Measurements from ENCODE around the gene CRHR1.

The CRHR1 gene

GRCh38 chr17:45869676-45870341 lies 85.7 kb downstream of the CRHR1 start:
- Histone ChIP-seq H3K4me1 (ENCODE audit: control insufficient read depth, insufficient read depth, low read length) (0 out of 2 replicates have a peak, but pooled peaks cover 5% of the 10 kb centered on the region), H3K9me3 (ENCODE audit: control insufficient read depth, insufficient read depth, low read length) (no peaks in the 10 kb centered on the region), H3K27ac (ENCODE audit: low read depth, low read length) (no peak overlapping the region), H3K9ac (ENCODE audit: low read depth, low read length) (no peak overlapping the region), H3K27me3 (ENCODE audit: control insufficient read depth, insufficient read depth, low read length) (no peaks in the 10 kb centered on the region), H3K4me3 (ENCODE audit: low read depth, low read length) (no peak overlapping the region), H3K36me3 (ENCODE audit: control insufficient read depth, insufficient read depth, low read length) (no peaks in the 10 kb centered on the region)

- H3K9ac ChIP-seq (ENCODE audit: low read depth, low read length) = no peak overlapping the region
- H3K4me1 ChIP-seq (ENCODE audit: control insufficient read depth, insufficient read depth, low read length) = 0 out of 2 replicates have a peak, but pooled peaks cover under 1% of the 10 kb centered on the region
- H3K9me3 ChIP-seq (ENCODE audit: control insufficient read depth, insufficient read depth, low read length) = no peaks in the 10 kb centered on the region
- H3K36me3 ChIP-seq (ENCODE audit: control insufficient read depth, insufficient read depth, low read length) = no peaks in the 10 kb centered on the region
- no peak overlapping the region for H3K27ac ChIP-seq (ENCODE audit: low read depth, low read length)
- no peak overlapping the region for H3K4me3 ChIP-seq (ENCODE audit: low read depth, low read length)
- no peaks in the 10 kb centered on the region for H3K27me3 ChIP-seq (ENCODE audit: control insufficient read depth, insufficient read depth, low read length)
Measured at GRCh38 chr17:45870342-45870974, 86.3 kb downstream of the CRHR1 start.

GRCh38 chr17:45871718-45872117 lies 87.6 kb downstream of the CRHR1 start:
- H3K9me3 ChIP-seq (ENCODE audit: control insufficient read depth, insufficient read depth, low read length) = no peaks in the 10 kb centered on the region
- H3K36me3 ChIP-seq (ENCODE audit: control insufficient read depth, insufficient read depth, low read length) = no peaks in the 10 kb centered on the region
- H3K4me1 ChIP-seq (ENCODE audit: control insufficient read depth, insufficient read depth, low read length) = no peaks in the 10 kb centered on the region
- H3K4me3 ChIP-seq (ENCODE audit: low read depth, low read length) = no peak overlapping the region
- H3K27ac ChIP-seq (ENCODE audit: low read depth, low read length) = no peak overlapping the region
- no peak overlapping the region for H3K9ac ChIP-seq (ENCODE audit: low read depth, low read length)
- H3K27me3 ChIP-seq (ENCODE audit: control insufficient read depth, insufficient read depth, low read length) = 0 out of 2 replicates have a peak, but pooled peaks cover 3% of the 10 kb centered on the region

GRCh38 chr17:45873728-45874127 lies 89.6 kb downstream of the CRHR1 start:
- Histone ChIP-seq H3K4me3 (ENCODE audit: low read depth, low read length) (no peak overlapping the region), H3K9ac (ENCODE audit: low read depth, low read length) (no peak overlapping the region), H3K27ac (ENCODE audit: low read depth, low read length) (no peak overlapping the region), H3K4me1 (ENCODE audit: control insufficient read depth, insufficient read depth, low read length) (no peaks in the 10 kb centered on the region), H3K27me3 (ENCODE audit: control insufficient read depth, insufficient read depth, low read length) (0 out of 2 replicates have a peak, but pooled peaks cover 5% of the 10 kb centered on the region), H3K9me3 (ENCODE audit: control insufficient read depth, insufficient read depth, low read length) (no peaks in the 10 kb centered on the region), H3K36me3 (ENCODE audit: control insufficient read depth, insufficient read depth, low read length) (no peaks in the 10 kb centered on the region)

- Histone ChIP-seq H3K4me1 (ENCODE audit: control insufficient read depth, insufficient read depth, low read length) (no peaks in the 10 kb centered on the region), H3K4me3 (ENCODE audit: low read depth, low read length) (no peak overlapping the region), H3K36me3 (ENCODE audit: control insufficient read depth, insufficient read depth, low read length) (no peaks in the 10 kb centered on the region), H3K27me3 (ENCODE audit: control insufficient read depth, insufficient read depth, low read length) (0 out of 2 replicates have a peak, but pooled peaks cover 5% of the 10 kb centered on the region), H3K27ac (ENCODE audit: low read depth, low read length) (no peak overlapping the region), H3K9me3 (ENCODE audit: control insufficient read depth, insufficient read depth, low read length) (no peaks in the 10 kb centered on the region), H3K9ac (ENCODE audit: low read depth, low read length) (no peak overlapping the region)
Measured at GRCh38 chr17:45874151-45874550, 90.0 kb downstream of the CRHR1 start.

GRCh38 chr17:45876539-45876938 lies 92.4 kb downstream of the CRHR1 start:
- H3K27ac ChIP-seq (ENCODE audit: low read depth, low read length) = no peak overlapping the region
- H3K27me3 ChIP-seq (ENCODE audit: control insufficient read depth, insufficient read depth, low read length) = 0 out of 2 replicates have a peak, but pooled peaks cover 5% of the 10 kb centered on the region

GRCh38 chr17:45877467-45877866 lies 93.3 kb downstream of the CRHR1 start:
- Histone ChIP-seq H3K9me3 (ENCODE audit: control insufficient read depth, insufficient read depth, low read length) (no peaks in the 10 kb centered on the region), H3K27me3 (ENCODE audit: control insufficient read depth, insufficient read depth, low read length) (0 out of 2 replicates have a peak, but pooled peaks cover 5% of the 10 kb centered on the region), H3K36me3 (ENCODE audit: control insufficient read depth, insufficient read depth, low read length) (no peaks in the 10 kb centered on the region), H3K4me3 (ENCODE audit: low read depth, low read length) (no peak overlapping the region), H3K9ac (ENCODE audit: low read depth, low read length) (no peak overlapping the region), H3K27ac (ENCODE audit: low read depth, low read length) (no peak overlapping the region), H3K4me1 (ENCODE audit: control insufficient read depth, insufficient read depth, low read length) (no peaks in the 10 kb centered on the region)

More at GRCh38 chr17:45876539-45876938, 92.4 kb downstream of the CRHR1 start:
- no peak overlapping the region for H3K9ac ChIP-seq (ENCODE audit: low read depth, low read length)
- no peaks in the 10 kb centered on the region for H3K36me3 ChIP-seq (ENCODE audit: control insufficient read depth, insufficient read depth, low read length)
- no peaks in the 10 kb centered on the region for H3K4me1 ChIP-seq (ENCODE audit: control insufficient read depth, insufficient read depth, low read length)
- no peak overlapping the region for H3K4me3 ChIP-seq (ENCODE audit: low read depth, low read length)
- H3K9me3 ChIP-seq (ENCODE audit: control insufficient read depth, insufficient read depth, low read length) = no peaks in the 10 kb centered on the region

GRCh38 chr17:45883063-45883462 lies 98.9 kb downstream of the CRHR1 start:
- Histone ChIP-seq H3K9me3 (ENCODE audit: control insufficient read depth, insufficient read depth, low read length) (no peaks in the 10 kb centered on the region), H3K4me3 (ENCODE audit: low read depth, low read length) (no peak overlapping the region), H3K27ac (ENCODE audit: low read depth, low read length) (no peak overlapping the region), H3K9ac (ENCODE audit: low read depth, low read length) (no peak overlapping the region), H3K36me3 (ENCODE audit: control insufficient read depth, insufficient read depth, low read length) (no peaks in the 10 kb centered on the region), H3K4me1 (ENCODE audit: control insufficient read depth, insufficient read depth, low read length) (no peaks in the 10 kb centered on the region), H3K27me3 (ENCODE audit: control insufficient read depth, insufficient read depth, low read length) (no peaks in the 10 kb centered on the region)
